ENCODE data around the gene PLXND1.

DNA sequence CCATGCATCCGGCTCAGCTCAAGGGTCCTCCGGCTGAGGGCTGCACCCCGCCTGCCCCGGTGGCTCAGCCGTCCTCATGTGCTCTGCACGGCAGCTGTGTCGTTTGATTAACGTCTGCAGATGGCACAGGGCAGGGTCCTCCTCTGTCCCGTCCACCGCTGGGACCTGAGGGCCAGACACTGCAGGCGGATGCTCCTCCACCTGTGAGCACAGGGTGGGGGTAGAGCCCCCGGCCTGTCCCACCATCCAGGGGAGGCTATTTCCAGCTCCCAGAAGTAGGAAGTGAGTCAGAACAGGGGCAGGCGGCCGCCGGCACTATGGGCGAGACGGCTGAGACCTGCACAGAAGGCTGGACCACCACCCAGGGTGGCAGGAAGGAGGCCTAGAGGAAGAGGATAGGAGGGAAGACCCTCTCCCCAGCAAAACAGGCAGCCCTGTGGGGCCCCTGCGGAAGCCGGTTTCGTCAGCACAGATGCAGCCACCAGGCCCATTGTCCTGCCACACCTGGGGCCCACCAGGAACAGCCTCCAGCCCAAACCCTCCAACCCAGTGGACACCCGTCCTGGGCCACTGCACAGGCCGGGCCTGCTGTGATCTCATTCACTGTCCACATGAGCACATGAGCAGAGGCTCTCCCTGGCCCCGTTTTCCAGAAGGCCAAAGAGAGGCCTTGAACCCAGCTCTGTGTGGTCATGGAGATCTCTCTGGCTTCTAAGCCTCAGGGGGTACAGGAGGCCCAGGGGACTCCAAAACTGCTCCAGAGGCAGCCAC is 12.6 kb upstream of the PLXND1 start:
- TF ChIP-seq YY1 (IDR thresholded peaks at IDR 0.05; ENCODE audit: insufficient read depth, insufficient read length) (no peak), ZNF274 (IDR thresholded peaks at IDR 0.05; ENCODE audit: low read depth, low read length) (no peak), SUZ12 (IDR thresholded peaks at IDR 0.05; ENCODE audit: extremely low read depth, insufficient read depth, insufficient read length) (no peak)

Measured in NT2/D1 (cell line).